Aorta (tissue), 5 donors: ENCODE results near the gene FRMD4A. TPM values are rescaled to one million over a fixed set of nuclear protein-coding genes. Genes with fewer than 3 reads are reported as not detected.
"Not testable (repeated sequence)": the region's sequence is repeated elsewhere in the genome, so short reads cannot be mapped to it uniquely, and the experiment has no call there.

Source experiments
- ATAC-seq: fragments of 200-7000 bp; cut with Tn5 transposase; one replicate; pipeline ENCODE4 v1.9.1; 2022; ENCODE audit warnings: moderate library complexity; ENCODE audit not compliant: low FRiP score
- DNase-seq, 2 donors: peaks; one replicate each; pipeline ENCODE4 v3.0.0-alpha.2; 2020
- H3K27ac ChIP-seq, 2 donors: one replicate each; pipeline ENCODE4 v1.5.1; 2013; ENCODE audit warnings: low read length in 2 of 2, mild to moderate bottlenecking in 2 of 2, moderate library complexity in 2 of 2, control low read depth in 1 of 2, inconsistent platforms in 1 of 2, low read depth in 1 of 2
- H3K27me3 ChIP-seq, 2 donors: one replicate each; pipeline ENCODE4 v1.6.1; 2013; ENCODE audit warnings: control low read depth in 1 of 2, low read length in 1 of 2, mild to moderate bottlenecking in 1 of 2, moderate library complexity in 1 of 2; ENCODE audit not compliant: insufficient read depth in 2 of 2, control insufficient read depth in 1 of 2
- H3K36me3 ChIP-seq, 2 donors: one replicate each; pipeline ENCODE4 v1.6.1; 2013; ENCODE audit warnings: control low read depth in 1 of 2, low read length in 1 of 2, mild to moderate bottlenecking in 1 of 2; ENCODE audit not compliant: insufficient read depth in 2 of 2, control insufficient read depth in 1 of 2
- H3K4me1 ChIP-seq, 2 donors: one replicate each; pipeline ENCODE4 v1.6.1; 2013; ENCODE audit warnings: low read length in 2 of 2, control low read depth in 1 of 2, mild to moderate bottlenecking in 1 of 2, moderate library complexity in 1 of 2; ENCODE audit not compliant: insufficient read depth in 2 of 2, control insufficient read depth in 1 of 2
- H3K4me3 ChIP-seq, 2 donors: one replicate each; pipeline ENCODE4 v1.5.1; 2013; ENCODE audit warnings: low read length in 2 of 2, control low read depth in 1 of 2, mild to moderate bottlenecking in 1 of 2
- H3K9me3 ChIP-seq: one replicate; pipeline ENCODE4 v1.6.1; 2013; ENCODE audit warnings: mild to moderate bottlenecking, low read length; ENCODE audit not compliant: control insufficient read depth
- WGBS, 2 donors: extraction: QIAGEN DNeasy Blood & Tissue Kit; methylation state at CpG; one replicate each; pipeline ENCODE4 v1.1.7; 2013; 5-methylcytosine and 5-hydroxymethylcytosine counted together
- intact Hi-C, 2 donors: fragments of 100-400 bp; cut with DNase I; formaldehyde crosslinking; loops; one replicate each; pipeline versions ENCODE4 v1.14.2 to v1.15.0; 2022
- polyA plus RNA-seq, 2 donors: library from polyadenylated mRNA; stranded (reverse); fragments of 200-250 nt; gene quantifications; one replicate each; pipeline ENCODE4 v1.2.3, GENCODE V29; 2013
- total RNA-seq, 2 donors: library from RNA; stranded (reverse); fragmentation: NEBNext Ultra II Directional; extraction: Animal tissue kit (Norgen Biotek cat#: 25700); gene quantifications; one replicate each; pipeline ENCODE4 v1.2.1, GENCODE V29; 2021
- donor health status: healthy with polysubstance abuse.
- donor health status: Bipolar disorder and iron deficiency.
- donor health status: DM: no; HTN: no; CAD: no.
- donor health status: DM: no; HTN: no; CAD: no.
- donor health status: DM: yes; HTN: yes; CAD: no.

The FRMD4A gene
- total and polyA plus RNA-seq, 4 donors: 11.4 to 65.6 (median 39.7) TPM

- no peak for DNase-seq
- intact Hi-C loops: no loop called here
- WGBS, 2 donors: 91% methylated on average over 4 of the region's 4 CpGs
- Histone ChIP-seq H3K27me3 (no peaks in the 10 kb centered on the region), H3K4me3 (no peak overlapping the region), H3K36me3 (no peaks in the 10 kb centered on the region), H3K4me1 (no peaks in the 10 kb centered on the region), H3K9me3 (no peaks in the 10 kb centered on the region), H3K27ac (no peak overlapping the region)
- ATAC-seq: no peak
Observed at GRCh38 chr10:13771992-13772391, 558.7 kb downstream of the FRMD4A start.

- no peak overlapping the region for H3K27ac ChIP-seq
- intact Hi-C loops: no loop called here
- WGBS, 2 donors: 92 to 97% methylated on average over 4 of the region's 4 CpGs
- no peaks in the 10 kb centered on the region for H3K36me3 ChIP-seq
- no peaks in the 10 kb centered on the region for H3K27me3 ChIP-seq
- DNase-seq (no peak), ATAC-seq (no peak)
- H3K9me3 ChIP-seq: no peaks in the 10 kb centered on the region
- H3K4me3 ChIP-seq: no peak overlapping the region
- H3K4me1 ChIP-seq: no peaks in the 10 kb centered on the region
Observed at GRCh38 chr10:13770760-13771493, 559.8 kb downstream of the FRMD4A start.

- ATAC-seq (no peak), DNase-seq (no peak)
- 86 to 87% methylated on average over 10 of the region's 10 CpGs for WGBS, 2 donors
- Histone ChIP-seq H3K36me3 (peaks cover 0 to 3% of the 10 kb centered on the region in 2 donors), H3K27ac (no peak overlapping the region), H3K27me3 (no peaks in the 10 kb centered on the region), H3K4me3 (no peak overlapping the region), H3K9me3 (no peaks in the 10 kb centered on the region), H3K4me1 (no peaks in the 10 kb centered on the region)
- intact Hi-C loops: no loop called here
Observed at GRCh38 chr10:13769946-13770345, 560.8 kb downstream of the FRMD4A start.

- H3K4me1 ChIP-seq: no peaks in the 10 kb centered on the region
- H3K27me3 ChIP-seq: no peaks in the 10 kb centered on the region
- no peak overlapping the region for H3K27ac ChIP-seq
- DNase-seq: no peak
- H3K4me3 ChIP-seq: no peak overlapping the region
- H3K9me3 ChIP-seq: no peaks in the 10 kb centered on the region
- H3K36me3 ChIP-seq: peaks cover 0 to 3% of the 10 kb centered on the region in 2 donors
- ATAC-seq: no peak
- intact Hi-C loops: no loop called here
- WGBS, 2 donors: 69 to 72% methylated on average over 13 of the region's 13 CpGs
Observed at GRCh38 chr10:13767676-13768178, 563.0 kb downstream of the FRMD4A start.

- WGBS, 2 donors: 97 to 99% methylated on average over 5 of the region's 5 CpGs
Observed at GRCh38 chr10:13767148-13767547, 563.6 kb downstream of the FRMD4A start.

GRCh38 chr10:13765641-13766341 lies 564.9 kb downstream of the FRMD4A start:
- Histone ChIP-seq H3K9me3 (no peaks in the 10 kb centered on the region), H3K4me1 (no peaks in the 10 kb centered on the region), H3K4me3 (no peak overlapping the region), H3K27me3 (no peaks in the 10 kb centered on the region), H3K27ac (no peak overlapping the region), H3K36me3 (peaks cover 0 to 3% of the 10 kb centered on the region in 2 donors)
- ATAC-seq: no peak
- DNase-seq: no peak
- 83 to 84% methylated on average over 19 of the region's 19 CpGs for WGBS, 2 donors
- intact Hi-C loops: no loop called here

More at GRCh38 chr10:13767148-13767547, 563.6 kb downstream of the FRMD4A start:
- H3K4me3 ChIP-seq, H3K27me3 ChIP-seq, H3K9me3 ChIP-seq, intact Hi-C loops, H3K4me1 ChIP-seq, H3K27ac ChIP-seq, ATAC-seq, H3K36me3 ChIP-seq, DNase-seq: not testable (repeated sequence)

GRCh38 chr10:13761490-13762091 lies 569.1 kb downstream of the FRMD4A start:
- H3K36me3 ChIP-seq: peaks cover 0 to 3% of the 10 kb centered on the region in 2 donors
- H3K4me3 ChIP-seq: no peak overlapping the region
- 86 to 90% methylated on average over 2 of the region's 2 CpGs for WGBS, 2 donors

GRCh38 chr10:13759168-13759567 lies 571.6 kb downstream of the FRMD4A start:
- no peaks in the 10 kb centered on the region for H3K4me1 ChIP-seq
- H3K36me3 ChIP-seq: no peaks in the 10 kb centered on the region
- intact Hi-C loops: no loop called here
- H3K4me3 ChIP-seq: no peak overlapping the region
- DNase-seq (no peak), ATAC-seq (no peak)
- H3K9me3 ChIP-seq: no peaks in the 10 kb centered on the region
- H3K27me3 ChIP-seq: no peaks in the 10 kb centered on the region
- no peak overlapping the region for H3K27ac ChIP-seq
- 34 to 38% methylated on average over 6 of the region's 6 CpGs for WGBS, 2 donors

More at GRCh38 chr10:13761490-13762091, 569.1 kb downstream of the FRMD4A start:
- ATAC-seq (no peak), DNase-seq (no peak)
- Histone ChIP-seq H3K27ac (no peak overlapping the region), H3K4me1 (no peaks in the 10 kb centered on the region), H3K27me3 (no peaks in the 10 kb centered on the region), H3K9me3 (no peaks in the 10 kb centered on the region)
- intact Hi-C loops: no loop called here
